HepG2 (cell line): ENCODE data around the gene ETV1. TPM values are rescaled to one million over a fixed set of nuclear protein-coding genes. Genes with fewer than 3 reads are reported as not detected.

Experiments
- ATAC-seq: fragments of 200-7000 bp; cut with Tn5 transposase; 3 replicates; pipeline ENCODE4 v1.9.1; 2020; ENCODE audit warnings: mild to moderate bottlenecking, moderate library complexity
- BruUV-seq: library from RNA; stranded (reverse); fragments of 400-500 nt; replicated peaks from 2 replicates; lab custom pipeline; 2021; lab: Mats Ljungman, UMichigan
- CTCF ChIA-PET: fragments of 300-600 bp; formaldehyde crosslinking; extraction: SDS; loops from one replicate; lab custom pipeline; 2021; ENCODE audit warnings: low total read pairs, inconsistent platforms, low intra/inter-chr PET ratio; lab: Yijun Ruan, JAX
- POLR2A ChIA-PET: fragments of 350-600 bp; sonication (Branson Sonifier 250); formaldehyde crosslinking; loops from one replicate; lab custom pipeline; 2020; ENCODE audit warnings: antibody characterized with exemption, inconsistent platforms; lab: Yijun Ruan, JAX
- DNase-seq: peaks from one replicate; pipeline ENCODE4 v3.0.0-alpha.2; 2015; ENCODE audit warnings: low spot score
- FAIRE-seq: peaks from 3 replicates; lab custom pipeline; 2011; peaks lifted over from hg19 to GRCh38; lab: Jason Lieb, UNC
- H2AFZ ChIP-seq: one replicate; pipeline ENCODE4 v1.6.1; 2011; ENCODE audit warnings: low read length, inconsistent platforms
- H3K27ac ChIP-seq: fragments of 300-600 bp; 3 replicates; pipeline ENCODE4 v1.8.0; 2011; ENCODE audit warnings: mixed run types, mild to moderate bottlenecking, mixed read lengths, low read length, inconsistent platforms; ENCODE audit not compliant: insufficient read depth; ENCODE audit errors: extremely low read length
- H3K27me3 ChIP-seq, 2 experiments: fragments of 200-600 bp in 1 of 2; 2 replicates in 1 of 2; 3 replicates in 1 of 2; pipeline versions ENCODE4 v1.6.0 to v1.8.0; 2011; ENCODE audit warnings: low read length in 2 of 2, mild to moderate bottlenecking in 2 of 2, moderate library complexity in 2 of 2, inconsistent platforms in 1 of 2; ENCODE audit not compliant: insufficient read depth in 2 of 2, control insufficient read depth in 1 of 2
- H3K36me3 ChIP-seq, 2 experiments: fragments of 200-600 bp in 1 of 2; replicated peaks in 1 of 2; 2 replicates in 1 of 2; 3 replicates in 1 of 2; pipeline versions ENCODE4 v1.5.1 to v1.8.0; 2011; ENCODE audit warnings: low read length in 2 of 2, inconsistent platforms in 1 of 2; ENCODE audit not compliant: insufficient read depth in 2 of 2, control insufficient read depth in 1 of 2
- H3K4me1 ChIP-seq: 2 replicates; pipeline ENCODE4 v1.5.1; 2012; ENCODE audit warnings: low read length, inconsistent platforms; ENCODE audit not compliant: insufficient read depth
- H3K4me2 ChIP-seq: 2 replicates; pipeline ENCODE4 v1.6.0; 2011; ENCODE audit warnings: low read depth, low read length, inconsistent platforms
- H3K4me3 ChIP-seq, 3 experiments: fragments of 200-600 bp in 1 of 3; sonication (generic), shearing (Covaris generic) in 1 of 3; replicated peaks in 1 of 3; 2 replicates each; pipeline ENCODE4 v1.5.1; 2011 to 2016; ENCODE audit warnings: low read length in 3 of 3, inconsistent platforms in 2 of 3, low read depth in 2 of 3, mild to moderate bottlenecking in 2 of 3, control low read depth in 1 of 3, mixed read lengths in 1 of 3; ENCODE audit not compliant: insufficient read depth in 1 of 3
- H3K79me2 ChIP-seq: one replicate; pipeline ENCODE4 v1.6.1; 2011; ENCODE audit warnings: low read length, inconsistent platforms; ENCODE audit not compliant: insufficient read depth
- H3K9ac ChIP-seq: 2 replicates; pipeline ENCODE4 v1.6.0; 2011; ENCODE audit warnings: mild to moderate bottlenecking, low read depth, low read length, inconsistent platforms; ENCODE audit not compliant: insufficient read depth
- H3K9me3 ChIP-seq: 2 replicates; pipeline ENCODE4 v1.5.1; 2012; ENCODE audit warnings: mild to moderate bottlenecking, low read length
- H4K20me1 ChIP-seq: 2 replicates; pipeline ENCODE4 v1.6.0; 2011; ENCODE audit warnings: inconsistent platforms, mild to moderate bottlenecking, low read length, moderate library complexity; ENCODE audit not compliant: insufficient read depth
- KDM4B ChIP-seq: sonication (generic); formaldehyde crosslinking; IDR thresholded peaks from 2 replicates; pipeline ENCODE4 v1.4.0; 2020; ENCODE audit warnings: missing genetic modification reagents
- NFIC ChIP-seq: IDR thresholded peaks from 2 replicates; pipeline ENCODE4 v1.6.1; 2012; ENCODE audit warnings: mild to moderate bottlenecking, low read length, inconsistent platforms
- TMF1 ChIP-seq: sonication (generic); formaldehyde crosslinking; IDR thresholded peaks from 2 replicates; pipeline ENCODE4 v1.8.1; 2022; ENCODE audit warnings: low read depth, missing genetic modification reagents
- ZNF441 ChIP-seq: sonication (generic); formaldehyde crosslinking; IDR thresholded peaks from 2 replicates; pipeline ENCODE4 v1.7.0; 2021; ENCODE audit warnings: missing genetic modification reagents, borderline replicate concordance
- ZNF557 ChIP-seq: sonication (generic); formaldehyde crosslinking; IDR thresholded peaks from 2 replicates; pipeline ENCODE4 v1.4.0; 2020; ENCODE audit warnings: missing genetic modification reagents
- ZNF598 ChIP-seq: sonication (generic); formaldehyde crosslinking; IDR thresholded peaks from 2 replicates; pipeline ENCODE4 v1.5.1; 2020; ENCODE audit warnings: mild to moderate bottlenecking, missing genetic modification reagents, borderline replicate concordance
- WGBS: methylation state at CpG from one replicate; pipeline ENCODE4 v1.1.6; 2017; ENCODE audit warnings: low lambda C conversion rate; 5-methylcytosine and 5-hydroxymethylcytosine counted together
- in situ Hi-C: cut with HindIII; loops from 2 replicates; pipeline ENCODE4 v1.10.0; 2017; ENCODE audit warnings: low pct_unique_long_range_greater_than_20kb; ENCODE audit not compliant: extremely low pct_ligation_motif_present
- intact Hi-C: fragments of 100-400 bp; cut with micrococcal nuclease; formaldehyde crosslinking; loops from one replicate; pipeline ENCODE4 v1.10.0; 2022; ENCODE audit not compliant: unreplicated experiment
- polyA plus RNA-seq, 8 experiments: library from polyadenylated mRNA; depleted of rRNA in 3 of 8; stranded (reverse) in 7 of 8; unstranded in 1 of 8; fragments of >200 nt; fragmentation: Illumina TruSeq in 4 of 8; extraction: Trizol in 4 of 8; gene quantifications; 2 replicates each; pipeline versions ENCODE4 v1.2.1 to v1.2.3, GENCODE V29; 2011 to 2016; ENCODE audit warnings: low read depth in 4 of 8, missing spikeins in 1 of 8, mixed read lengths in 1 of 8; ENCODE audit not compliant: insufficient read depth in 1 of 8
- total RNA-seq, 5 experiments: library from RNA; depleted of rRNA; stranded (reverse); fragments of >200 nt; fragmentation: Illumina TruSeq; extraction: Trizol; gene quantifications; 2 replicates each; pipeline ENCODE4 v1.2.3, GENCODE V29; 2016; ENCODE audit warnings: low read depth in 1 of 5
- TF ChIP-seq, protein P1 (sequence below): sonication (generic); formaldehyde crosslinking; IDR thresholded peaks from 2 replicates; pipeline ENCODE4 v1.9.0; 2022; ENCODE audit warnings: missing genetic modification reagents, mild to moderate bottlenecking, borderline replicate concordance
- TF ChIP-seq, protein P2 (sequence below): sonication (generic); formaldehyde crosslinking; IDR thresholded peaks from 2 replicates; pipeline ENCODE4 v1.4.0; 2020; ENCODE audit warnings: mild to moderate bottlenecking, low read depth, missing genetic modification reagents

ETV1 gene
- total and polyA plus RNA-seq, 2 of the 13 experiments (the other 11 are each of a cell fraction or from before 2014, with no cell fraction given): 0.04 to 0.24 TPM

DNA sequence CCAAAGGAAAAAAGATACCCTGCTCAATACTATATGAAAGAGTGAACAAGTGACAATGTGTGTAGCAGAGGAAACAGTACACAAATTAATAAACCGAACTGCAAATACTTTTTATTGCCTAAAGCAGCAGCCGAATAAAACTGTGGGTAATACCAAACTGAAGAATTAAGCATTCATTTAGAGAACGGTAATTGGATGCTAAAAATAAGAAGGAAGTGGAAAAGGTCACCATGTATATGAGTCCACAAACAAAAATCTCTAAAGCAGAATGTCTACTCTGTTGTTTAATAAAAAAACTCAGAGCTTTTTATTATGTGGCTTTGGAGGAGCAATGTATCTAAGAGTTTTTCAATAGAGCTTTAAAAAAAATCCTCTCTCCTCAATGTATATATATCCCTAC, 87.9 kb downstream of the ETV1 start:
- ATAC-seq: no peak
- no peak for TF ChIP-seq ZNF557
- no peak for TF ChIP-seq TMF1
- no peak for TF ChIP-seq NFIC
- TF ChIP-seq KDM4B (CRISPR knock-in tag): no peak
- TF ChIP-seq ZNF598 (CRISPR knock-in tag): no peak
- TF ChIP-seq, protein P1, sequence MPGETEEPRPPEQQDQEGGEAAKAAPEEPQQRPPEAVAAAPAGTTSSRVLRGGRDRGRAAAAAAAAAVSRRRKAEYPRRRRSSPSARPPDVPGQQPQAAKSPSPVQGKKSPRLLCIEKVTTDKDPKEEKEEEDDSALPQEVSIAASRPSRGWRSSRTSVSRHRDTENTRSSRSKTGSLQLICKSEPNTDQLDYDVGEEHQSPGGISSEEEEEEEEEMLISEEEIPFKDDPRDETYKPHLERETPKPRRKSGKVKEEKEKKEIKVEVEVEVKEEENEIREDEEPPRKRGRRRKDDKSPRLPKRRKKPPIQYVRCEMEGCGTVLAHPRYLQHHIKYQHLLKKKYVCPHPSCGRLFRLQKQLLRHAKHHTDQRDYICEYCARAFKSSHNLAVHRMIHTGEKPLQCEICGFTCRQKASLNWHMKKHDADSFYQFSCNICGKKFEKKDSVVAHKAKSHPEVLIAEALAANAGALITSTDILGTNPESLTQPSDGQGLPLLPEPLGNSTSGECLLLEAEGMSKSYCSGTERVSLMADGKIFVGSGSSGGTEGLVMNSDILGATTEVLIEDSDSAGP (CRISPR knock-in tag): no peak
- TF ChIP-seq, protein P2, sequence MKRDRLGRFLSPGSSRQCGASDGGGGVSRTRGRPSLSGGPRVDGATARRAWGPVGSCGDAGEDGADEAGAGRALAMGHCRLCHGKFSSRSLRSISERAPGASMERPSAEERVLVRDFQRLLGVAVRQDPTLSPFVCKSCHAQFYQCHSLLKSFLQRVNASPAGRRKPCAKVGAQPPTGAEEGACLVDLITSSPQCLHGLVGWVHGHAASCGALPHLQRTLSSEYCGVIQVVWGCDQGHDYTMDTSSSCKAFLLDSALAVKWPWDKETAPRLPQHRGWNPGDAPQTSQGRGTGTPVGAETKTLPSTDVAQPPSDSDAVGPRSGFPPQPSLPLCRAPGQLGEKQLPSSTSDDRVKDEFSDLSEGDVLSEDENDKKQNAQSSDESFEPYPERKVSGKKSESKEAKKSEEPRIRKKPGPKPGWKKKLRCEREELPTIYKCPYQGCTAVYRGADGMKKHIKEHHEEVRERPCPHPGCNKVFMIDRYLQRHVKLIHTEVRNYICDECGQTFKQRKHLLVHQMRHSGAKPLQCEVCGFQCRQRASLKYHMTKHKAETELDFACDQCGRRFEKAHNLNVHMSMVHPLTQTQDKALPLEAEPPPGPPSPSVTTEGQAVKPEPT (CRISPR knock-in tag): no peak
- no peak for TF ChIP-seq ZNF441 (CRISPR knock-in tag)
- Histone ChIP-seq H3K4me3 (no peak overlapping the region), H3K36me3 (no peaks in the 10 kb centered on the region), H3K9ac (no peak overlapping the region), H3K79me2 (no peaks in the 10 kb centered on the region), H3K27ac (no peak overlapping the region), H2AFZ (no peak overlapping the region), H3K4me2 (no peak overlapping the region), H3K9me3 (peaks cover 87% of the 10 kb centered on the region), H4K20me1 (no peaks in the 10 kb centered on the region), H3K27me3 (no peaks in the 10 kb centered on the region), H3K4me1 (no peaks in the 10 kb centered on the region)
- BruUV-seq: no TSS peak
- in situ Hi-C loops (no loop called here), intact Hi-C loops (no loop called here)
- no peak for FAIRE-seq
- no peak for DNase-seq
- POLR2A ChIA-PET: no interaction called here
- CTCF ChIA-PET: no interaction called here
- WGBS: 62% methylated on average over 3 of the region's 3 CpGs
